PC-3 (cell line): Measurements from ENCODE around the gene OSBPL2.

Source experiments
- EZH2 ChIP-seq: fragments of 300-600 bp; sonication (generic); IDR thresholded peaks from one replicate; pipeline ENCODE4 v1.6.1; 2017; ENCODE audit warnings: antibody characterized with exemption, mild to moderate bottlenecking, low read length; ENCODE audit not compliant: unreplicated experiment
- TF ChIP-seq, protein P1 (sequence below): fragments of 300-600 bp; sonication (generic); conservative IDR thresholded peaks from 2 replicates; pipeline ENCODE4 v1.5.1; 2017; ENCODE audit warnings: antibody characterized with exemption, low read depth, mild to moderate bottlenecking, low read length

DNA sequence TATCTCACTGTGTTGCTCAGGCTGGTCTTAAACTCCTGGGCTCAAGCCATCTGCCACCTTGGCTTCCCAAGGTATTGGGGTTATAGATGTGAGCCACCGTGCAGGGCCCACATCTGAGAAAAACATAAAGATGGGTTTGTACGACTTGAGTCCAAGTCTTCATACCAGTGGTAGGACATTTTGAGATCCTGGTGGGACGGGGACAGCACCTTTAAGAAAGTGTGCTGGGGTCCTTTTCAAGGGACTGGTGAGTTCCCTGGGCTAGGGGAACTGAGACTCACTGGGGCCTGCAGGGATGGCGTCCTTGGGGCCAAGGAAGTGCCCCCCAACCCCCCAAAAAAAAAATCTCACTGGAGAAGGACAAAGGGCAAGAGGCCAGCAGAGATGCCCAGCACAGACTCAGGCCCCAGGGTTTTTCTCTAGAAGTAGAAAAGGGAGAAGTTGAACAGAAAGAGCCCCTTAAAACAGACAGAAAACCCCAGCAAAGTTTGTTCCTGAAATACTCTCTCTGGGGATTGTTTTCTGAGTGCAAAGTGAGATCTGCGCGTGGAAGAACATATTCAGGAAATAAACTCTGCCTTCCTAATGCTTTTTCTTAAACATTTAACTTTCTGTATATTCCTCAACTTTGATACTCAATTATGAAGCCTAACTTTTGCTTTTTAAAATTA, 10.7 kb downstream of the OSBPL2 start:
- TF ChIP-seq, protein P1, sequence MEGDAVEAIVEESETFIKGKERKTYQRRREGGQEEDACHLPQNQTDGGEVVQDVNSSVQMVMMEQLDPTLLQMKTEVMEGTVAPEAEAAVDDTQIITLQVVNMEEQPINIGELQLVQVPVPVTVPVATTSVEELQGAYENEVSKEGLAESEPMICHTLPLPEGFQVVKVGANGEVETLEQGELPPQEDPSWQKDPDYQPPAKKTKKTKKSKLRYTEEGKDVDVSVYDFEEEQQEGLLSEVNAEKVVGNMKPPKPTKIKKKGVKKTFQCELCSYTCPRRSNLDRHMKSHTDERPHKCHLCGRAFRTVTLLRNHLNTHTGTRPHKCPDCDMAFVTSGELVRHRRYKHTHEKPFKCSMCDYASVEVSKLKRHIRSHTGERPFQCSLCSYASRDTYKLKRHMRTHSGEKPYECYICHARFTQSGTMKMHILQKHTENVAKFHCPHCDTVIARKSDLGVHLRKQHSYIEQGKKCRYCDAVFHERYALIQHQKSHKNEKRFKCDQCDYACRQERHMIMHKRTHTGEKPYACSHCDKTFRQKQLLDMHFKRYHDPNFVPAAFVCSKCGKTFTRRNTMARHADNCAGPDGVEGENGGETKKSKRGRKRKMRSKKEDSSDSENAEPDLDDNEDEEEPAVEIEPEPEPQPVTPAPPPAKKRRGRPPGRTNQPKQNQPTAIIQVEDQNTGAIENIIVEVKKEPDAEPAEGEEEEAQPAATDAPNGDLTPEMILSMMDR: no peak
- TF ChIP-seq EZH2: no peak
